ENCODE data around the gene WWC2.

- TF ChIP-seq ELF4 (CRISPR knock-in tag; IDR thresholded peaks at IDR 0.05; ENCODE audit: low read depth) (no peak), CTCF (IDR thresholded peaks at IDR 0.05) (no peak), ZNF423 (CRISPR knock-in tag; IDR thresholded peaks at IDR 0.05) (no peak), ESRRA (CRISPR knock-in tag; IDR thresholded peaks at IDR 0.05; ENCODE audit: borderline replicate concordance) (no peak)
- TF ChIP-seq, protein P1, sequence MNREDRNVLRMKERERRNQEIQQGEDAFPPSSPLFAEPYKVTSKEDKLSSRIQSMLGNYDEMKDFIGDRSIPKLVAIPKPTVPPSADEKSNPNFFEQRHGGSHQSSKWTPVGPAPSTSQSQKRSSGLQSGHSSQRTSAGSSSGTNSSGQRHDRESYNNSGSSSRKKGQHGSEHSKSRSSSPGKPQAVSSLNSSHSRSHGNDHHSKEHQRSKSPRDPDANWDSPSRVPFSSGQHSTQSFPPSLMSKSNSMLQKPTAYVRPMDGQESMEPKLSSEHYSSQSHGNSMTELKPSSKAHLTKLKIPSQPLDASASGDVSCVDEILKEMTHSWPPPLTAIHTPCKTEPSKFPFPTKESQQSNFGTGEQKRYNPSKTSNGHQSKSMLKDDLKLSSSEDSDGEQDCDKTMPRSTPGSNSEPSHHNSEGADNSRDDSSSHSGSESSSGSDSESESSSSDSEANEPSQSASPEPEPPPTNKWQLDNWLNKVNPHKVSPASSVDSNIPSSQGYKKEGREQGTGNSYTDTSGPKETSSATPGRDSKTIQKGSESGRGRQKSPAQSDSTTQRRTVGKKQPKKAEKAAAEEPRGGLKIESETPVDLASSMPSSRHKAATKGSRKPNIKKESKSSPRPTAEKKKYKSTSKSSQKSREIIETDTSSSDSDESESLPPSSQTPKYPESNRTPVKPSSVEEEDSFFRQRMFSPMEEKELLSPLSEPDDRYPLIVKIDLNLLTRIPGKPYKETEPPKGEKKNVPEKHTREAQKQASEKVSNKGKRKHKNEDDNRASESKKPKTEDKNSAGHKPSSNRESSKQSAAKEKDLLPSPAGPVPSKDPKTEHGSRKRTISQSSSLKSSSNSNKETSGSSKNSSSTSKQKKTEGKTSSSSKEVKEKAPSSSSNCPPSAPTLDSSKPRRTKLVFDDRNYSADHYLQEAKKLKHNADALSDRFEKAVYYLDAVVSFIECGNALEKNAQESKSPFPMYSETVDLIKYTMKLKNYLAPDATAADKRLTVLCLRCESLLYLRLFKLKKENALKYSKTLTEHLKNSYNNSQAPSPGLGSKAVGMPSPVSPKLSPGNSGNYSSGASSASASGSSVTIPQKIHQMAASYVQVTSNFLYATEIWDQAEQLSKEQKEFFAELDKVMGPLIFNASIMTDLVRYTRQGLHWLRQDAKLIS (CRISPR knock-in tag; IDR thresholded peaks at IDR 0.05; ENCODE audit: borderline replicate concordance), result no peak
Measured at GRCh38 chr4:183312841-183313240, 213.8 kb downstream of the WWC2 start.
